Measurements from ENCODE around the gene COP1.

DNA sequence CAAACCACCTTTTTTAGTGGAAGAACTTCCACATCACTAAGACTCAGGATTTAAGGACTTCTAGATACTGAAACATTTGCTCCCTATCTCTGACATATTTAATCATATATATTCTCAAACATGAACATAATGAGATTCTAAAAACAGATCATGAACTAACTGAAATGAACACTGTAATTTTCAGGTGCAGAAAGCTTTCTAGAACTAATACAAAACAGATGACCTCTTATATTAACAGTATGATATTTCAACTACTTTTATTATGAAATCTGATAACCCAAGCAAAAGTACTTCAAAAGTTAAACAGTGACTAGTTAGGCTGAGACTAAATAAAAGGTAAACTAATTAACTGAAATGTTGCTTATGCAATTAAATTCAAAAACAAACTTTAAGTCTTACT is 157.5 kb downstream of the COP1 start:
- TF ChIP-seq, protein P1, sequence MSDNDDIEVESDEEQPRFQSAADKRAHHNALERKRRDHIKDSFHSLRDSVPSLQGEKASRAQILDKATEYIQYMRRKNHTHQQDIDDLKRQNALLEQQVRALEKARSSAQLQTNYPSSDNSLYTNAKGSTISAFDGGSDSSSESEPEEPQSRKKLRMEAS (IDR thresholded peaks at IDR 0.05): no peak
- TF ChIP-seq, protein P2, sequence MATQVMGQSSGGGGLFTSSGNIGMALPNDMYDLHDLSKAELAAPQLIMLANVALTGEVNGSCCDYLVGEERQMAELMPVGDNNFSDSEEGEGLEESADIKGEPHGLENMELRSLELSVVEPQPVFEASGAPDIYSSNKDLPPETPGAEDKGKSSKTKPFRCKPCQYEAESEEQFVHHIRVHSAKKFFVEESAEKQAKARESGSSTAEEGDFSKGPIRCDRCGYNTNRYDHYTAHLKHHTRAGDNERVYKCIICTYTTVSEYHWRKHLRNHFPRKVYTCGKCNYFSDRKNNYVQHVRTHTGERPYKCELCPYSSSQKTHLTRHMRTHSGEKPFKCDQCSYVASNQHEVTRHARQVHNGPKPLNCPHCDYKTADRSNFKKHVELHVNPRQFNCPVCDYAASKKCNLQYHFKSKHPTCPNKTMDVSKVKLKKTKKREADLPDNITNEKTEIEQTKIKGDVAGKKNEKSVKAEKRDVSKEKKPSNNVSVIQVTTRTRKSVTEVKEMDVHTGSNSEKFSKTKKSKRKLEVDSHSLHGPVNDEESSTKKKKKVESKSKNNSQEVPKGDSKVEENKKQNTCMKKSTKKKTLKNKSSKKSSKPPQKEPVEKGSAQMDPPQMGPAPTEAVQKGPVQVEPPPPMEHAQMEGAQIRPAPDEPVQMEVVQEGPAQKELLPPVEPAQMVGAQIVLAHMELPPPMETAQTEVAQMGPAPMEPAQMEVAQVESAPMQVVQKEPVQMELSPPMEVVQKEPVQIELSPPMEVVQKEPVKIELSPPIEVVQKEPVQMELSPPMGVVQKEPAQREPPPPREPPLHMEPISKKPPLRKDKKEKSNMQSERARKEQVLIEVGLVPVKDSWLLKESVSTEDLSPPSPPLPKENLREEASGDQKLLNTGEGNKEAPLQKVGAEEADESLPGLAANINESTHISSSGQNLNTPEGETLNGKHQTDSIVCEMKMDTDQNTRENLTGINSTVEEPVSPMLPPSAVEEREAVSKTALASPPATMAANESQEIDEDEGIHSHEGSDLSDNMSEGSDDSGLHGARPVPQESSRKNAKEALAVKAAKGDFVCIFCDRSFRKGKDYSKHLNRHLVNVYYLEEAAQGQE (IDR thresholded peaks at IDR 0.05; ENCODE audit: low read depth): no peak

All from HCT116 (cell line).